RWPE2 (cell line): Measurements from ENCODE around the gene CALY.

Experiments
- ATAC-seq: fragments of 200-7000 bp; cut with Tn5 transposase; 3 replicates; pipeline ENCODE4 v1.9.1; 2021; ENCODE audit warnings: low read depth
- DNase-seq: peaks from one replicate; pipeline ENCODE4 v3.0.0-alpha.2; 2020; ENCODE audit warnings: low spot score
- H3K27ac ChIP-seq: fragments of 450-650 bp; 2 replicates; pipeline ENCODE4 v1.5.1; 2017; ENCODE audit warnings: mild to moderate bottlenecking; ENCODE audit not compliant: poor library complexity, severe bottlenecking
- H3K27me3 ChIP-seq: fragments of 250-450 bp; sonication (Bioruptor Pico); 2 replicates; pipeline ENCODE4 v1.5.1; 2021; ENCODE audit warnings: mild to moderate bottlenecking, moderate library complexity; ENCODE audit not compliant: insufficient read depth, poor library complexity, severe bottlenecking
- H3K36me3 ChIP-seq: fragments of 250-450 bp; sonication (Bioruptor Pico); 2 replicates; pipeline ENCODE4 v1.5.1; 2020; ENCODE audit warnings: low read depth, mild to moderate bottlenecking, moderate library complexity
- H3K4me1 ChIP-seq: fragments of 250-450 bp; sonication (Bioruptor Pico); 2 replicates; pipeline ENCODE4 v1.5.1; 2021; ENCODE audit warnings: mild to moderate bottlenecking, moderate library complexity; ENCODE audit not compliant: insufficient read depth, poor library complexity, severe bottlenecking
- H3K4me3 ChIP-seq: fragments of 250-450 bp; sonication (Bioruptor Pico); 2 replicates; pipeline ENCODE4 v1.5.1; 2021; ENCODE audit warnings: mild to moderate bottlenecking, moderate library complexity; ENCODE audit not compliant: severe bottlenecking
- H3K9me3 ChIP-seq: fragments of 250-450 bp; sonication (Bioruptor Pico); 2 replicates; pipeline ENCODE4 v1.5.1; 2021; ENCODE audit warnings: mild to moderate bottlenecking, moderate library complexity; ENCODE audit not compliant: severe bottlenecking
- TF ChIP-seq, protein P1 (sequence below): fragments of 450-650 bp; IDR thresholded peaks from one replicate; pipeline ENCODE4 v1.5.1; 2017; ENCODE audit warnings: mild to moderate bottlenecking, moderate library complexity; ENCODE audit not compliant: poor library complexity, severe bottlenecking

Gene CALY

DNA sequence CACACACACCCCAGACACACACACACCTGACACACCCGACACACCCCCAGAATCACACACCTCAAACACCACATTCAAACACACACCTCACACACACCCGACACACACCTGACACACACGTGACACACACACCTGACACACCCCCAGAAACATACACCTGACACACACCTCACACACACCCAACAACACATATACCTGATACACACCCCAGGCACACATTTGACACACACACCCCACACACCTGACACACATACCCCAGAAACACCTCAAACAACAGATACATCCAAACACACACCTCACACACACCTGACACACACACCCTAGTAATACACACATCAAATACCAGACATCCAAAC, 652 bp upstream of the CALY start:
- Histone ChIP-seq H3K36me3 (no peaks in the 10 kb centered on the region), H3K4me1 (no peaks in the 10 kb centered on the region), H3K9me3 (no peaks in the 10 kb centered on the region), H3K4me3 (no peak overlapping the region), H3K27me3 (peaks cover 40% of the 10 kb centered on the region), H3K27ac (no peak overlapping the region)
- TF ChIP-seq, protein P1, sequence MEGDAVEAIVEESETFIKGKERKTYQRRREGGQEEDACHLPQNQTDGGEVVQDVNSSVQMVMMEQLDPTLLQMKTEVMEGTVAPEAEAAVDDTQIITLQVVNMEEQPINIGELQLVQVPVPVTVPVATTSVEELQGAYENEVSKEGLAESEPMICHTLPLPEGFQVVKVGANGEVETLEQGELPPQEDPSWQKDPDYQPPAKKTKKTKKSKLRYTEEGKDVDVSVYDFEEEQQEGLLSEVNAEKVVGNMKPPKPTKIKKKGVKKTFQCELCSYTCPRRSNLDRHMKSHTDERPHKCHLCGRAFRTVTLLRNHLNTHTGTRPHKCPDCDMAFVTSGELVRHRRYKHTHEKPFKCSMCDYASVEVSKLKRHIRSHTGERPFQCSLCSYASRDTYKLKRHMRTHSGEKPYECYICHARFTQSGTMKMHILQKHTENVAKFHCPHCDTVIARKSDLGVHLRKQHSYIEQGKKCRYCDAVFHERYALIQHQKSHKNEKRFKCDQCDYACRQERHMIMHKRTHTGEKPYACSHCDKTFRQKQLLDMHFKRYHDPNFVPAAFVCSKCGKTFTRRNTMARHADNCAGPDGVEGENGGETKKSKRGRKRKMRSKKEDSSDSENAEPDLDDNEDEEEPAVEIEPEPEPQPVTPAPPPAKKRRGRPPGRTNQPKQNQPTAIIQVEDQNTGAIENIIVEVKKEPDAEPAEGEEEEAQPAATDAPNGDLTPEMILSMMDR: no peak
- ATAC-seq: no peak
- DNase-seq: no peak

DNA sequence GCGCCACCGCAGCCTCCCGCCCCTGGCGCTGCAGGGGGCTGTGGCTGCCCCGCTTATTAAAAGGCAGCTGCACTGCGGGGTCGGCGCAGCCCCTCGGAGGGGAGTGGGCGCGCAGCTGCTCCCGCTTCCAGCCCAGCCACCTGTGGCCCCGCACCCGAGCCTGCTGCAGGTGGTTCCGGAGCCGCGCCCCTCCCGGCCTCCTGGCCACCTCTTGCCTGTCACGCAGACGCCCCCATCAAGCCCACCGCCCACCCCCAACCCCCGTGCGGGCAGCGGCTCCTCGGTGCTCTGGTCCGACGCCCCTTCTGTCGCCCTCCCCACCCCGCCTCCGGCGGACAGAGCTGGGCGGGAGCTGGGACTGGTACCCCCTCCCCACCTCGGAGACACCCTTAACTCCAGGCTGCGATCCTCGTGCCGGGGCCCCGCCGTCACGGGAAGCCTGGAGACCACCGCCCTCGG, 549 bp downstream of the CALY start:
- Histone ChIP-seq H3K27ac (no peak overlapping the region), H3K9me3 (no peaks in the 10 kb centered on the region), H3K4me1 (no peaks in the 10 kb centered on the region), H3K27me3 (peaks cover 51% of the 10 kb centered on the region), H3K36me3 (no peaks in the 10 kb centered on the region), H3K4me3 (no peak overlapping the region)
- TF ChIP-seq, protein P1: no peak
- DNase-seq (no peak), ATAC-seq (no peak; the same call in 2 of the 3 replicates)

DNA sequence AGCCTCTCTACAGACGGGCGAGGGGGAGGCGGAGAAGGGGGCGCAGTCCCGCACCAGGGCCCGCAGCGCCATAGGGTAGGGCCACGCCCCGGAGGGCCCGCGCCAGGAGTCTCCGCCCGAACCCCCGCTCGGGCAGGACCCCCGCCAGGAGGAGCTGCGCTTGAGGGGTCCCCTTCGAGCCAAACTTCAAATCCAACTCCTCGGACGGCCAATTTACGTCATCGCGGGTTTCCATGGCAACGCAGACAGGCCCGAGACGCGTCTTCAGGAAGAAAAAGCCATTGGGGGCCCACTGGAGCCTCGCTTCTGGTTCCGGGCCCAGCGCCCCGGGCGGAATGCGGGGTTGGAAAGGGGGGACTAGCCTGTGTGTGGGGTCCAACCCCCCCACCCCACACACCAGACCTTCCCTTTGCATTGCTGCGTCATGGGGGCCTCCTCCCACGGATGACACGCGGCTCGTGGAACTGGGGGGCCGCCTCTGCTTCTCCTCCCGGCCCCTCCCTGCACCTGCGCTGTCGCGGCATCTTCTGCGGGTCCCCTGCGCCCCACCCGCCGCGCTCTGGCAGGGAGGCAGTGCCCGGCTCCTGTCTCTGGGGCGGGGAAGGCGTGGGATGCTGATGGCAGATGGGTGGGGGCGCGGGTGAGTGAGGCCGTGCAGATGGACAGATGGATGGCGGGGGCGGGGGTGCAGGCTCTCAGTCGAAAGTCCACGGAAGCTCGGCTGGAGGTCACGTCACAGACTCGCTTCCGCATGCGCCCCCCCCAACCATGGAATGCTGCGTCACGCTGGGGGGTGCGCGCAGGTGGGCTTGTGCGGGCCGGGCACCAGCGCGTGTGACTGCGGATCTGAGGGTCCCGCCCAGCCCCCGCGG, 1.2 kb downstream of the CALY start:
- DNase-seq (no peak), ATAC-seq (peak; percentile 42)
- Histone ChIP-seq H3K36me3 (no peaks in the 10 kb centered on the region), H3K4me3 (peak overlapping the region; percentile 26), H3K27me3 (peaks cover 57% of the 10 kb centered on the region), H3K4me1 (no peaks in the 10 kb centered on the region), H3K27ac (no peak overlapping the region), H3K9me3 (no peaks in the 10 kb centered on the region)
- TF ChIP-seq, protein P1: no peak

DNA sequence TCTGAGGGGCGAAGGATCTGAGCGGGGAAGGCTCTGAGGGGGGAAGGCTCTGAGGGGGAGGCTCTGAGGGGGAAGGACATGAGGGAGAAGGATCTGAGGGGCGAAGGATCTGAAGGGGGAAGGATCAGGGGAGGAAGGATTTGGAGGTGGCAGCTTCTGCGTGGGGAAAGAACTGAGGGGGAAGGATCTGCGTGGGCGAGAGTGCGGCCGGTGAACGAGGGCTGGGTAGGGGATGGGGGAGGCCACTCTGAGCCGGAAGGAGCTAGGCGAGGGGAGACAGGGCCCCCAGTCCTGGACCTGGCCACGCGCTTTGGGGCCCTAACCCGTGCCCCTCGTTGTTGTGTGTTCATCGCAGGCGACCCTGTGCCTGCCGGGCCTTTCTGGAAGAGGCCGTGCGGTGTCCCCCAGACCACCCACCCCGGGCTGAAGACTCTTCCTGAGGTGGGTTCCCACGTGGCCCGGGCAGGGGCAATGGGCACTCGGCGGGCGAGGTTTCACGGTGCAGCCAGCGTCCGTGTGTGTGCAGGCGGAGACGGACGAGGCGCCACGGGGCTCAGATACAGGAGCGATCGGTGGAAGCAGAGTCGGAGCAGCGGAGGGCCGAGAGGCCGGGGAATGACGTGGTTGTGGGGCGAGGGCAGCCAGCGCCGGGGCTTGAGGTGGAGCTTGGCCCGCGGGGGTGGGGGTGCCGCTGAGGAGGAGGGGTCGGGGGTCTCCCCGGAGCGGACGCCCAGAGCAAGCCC, 2.0 kb downstream of the CALY start:
- DNase-seq: no peak
- no peaks in the 10 kb centered on the region for H3K9me3 ChIP-seq
- no peak overlapping the region for H3K27ac ChIP-seq
- no peaks in the 10 kb centered on the region for H3K36me3 ChIP-seq
- TF ChIP-seq, protein P1: no peak
- H3K4me3 ChIP-seq: peak overlapping the region; percentile 26
- H3K27me3 ChIP-seq: peaks cover 60% of the 10 kb centered on the region
- no peaks in the 10 kb centered on the region for H3K4me1 ChIP-seq
- peak; percentile 66 for ATAC-seq
